Measurements from ENCODE around the gene OR51A7.

DNA sequence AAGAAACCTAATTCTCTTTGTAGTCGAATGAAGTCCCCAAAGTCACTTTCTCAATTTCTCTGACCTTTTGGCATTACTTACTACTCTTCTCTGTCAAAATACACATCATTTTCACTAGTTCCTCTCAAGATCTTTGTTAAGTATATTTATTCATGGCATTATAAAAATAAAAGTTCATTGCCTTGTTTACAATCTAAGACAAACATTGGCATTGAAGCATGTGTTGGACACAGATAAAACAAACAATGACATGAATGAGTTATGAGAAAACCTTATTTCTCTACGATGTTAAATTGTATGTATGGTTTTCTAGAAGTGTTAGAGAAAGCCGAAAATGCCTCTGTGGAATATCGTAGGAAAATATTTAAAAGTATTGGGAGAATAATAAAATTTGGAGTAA is 29.2 kb downstream of the OR51A7 start:
- TF ChIP-seq, protein P1, sequence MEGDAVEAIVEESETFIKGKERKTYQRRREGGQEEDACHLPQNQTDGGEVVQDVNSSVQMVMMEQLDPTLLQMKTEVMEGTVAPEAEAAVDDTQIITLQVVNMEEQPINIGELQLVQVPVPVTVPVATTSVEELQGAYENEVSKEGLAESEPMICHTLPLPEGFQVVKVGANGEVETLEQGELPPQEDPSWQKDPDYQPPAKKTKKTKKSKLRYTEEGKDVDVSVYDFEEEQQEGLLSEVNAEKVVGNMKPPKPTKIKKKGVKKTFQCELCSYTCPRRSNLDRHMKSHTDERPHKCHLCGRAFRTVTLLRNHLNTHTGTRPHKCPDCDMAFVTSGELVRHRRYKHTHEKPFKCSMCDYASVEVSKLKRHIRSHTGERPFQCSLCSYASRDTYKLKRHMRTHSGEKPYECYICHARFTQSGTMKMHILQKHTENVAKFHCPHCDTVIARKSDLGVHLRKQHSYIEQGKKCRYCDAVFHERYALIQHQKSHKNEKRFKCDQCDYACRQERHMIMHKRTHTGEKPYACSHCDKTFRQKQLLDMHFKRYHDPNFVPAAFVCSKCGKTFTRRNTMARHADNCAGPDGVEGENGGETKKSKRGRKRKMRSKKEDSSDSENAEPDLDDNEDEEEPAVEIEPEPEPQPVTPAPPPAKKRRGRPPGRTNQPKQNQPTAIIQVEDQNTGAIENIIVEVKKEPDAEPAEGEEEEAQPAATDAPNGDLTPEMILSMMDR (IDR thresholded peaks at IDR 0.05; ENCODE audit: low read length), result no peak
- no peak for TF ChIP-seq EZH2 (optimal IDR thresholded peaks at IDR 0.05; ENCODE audit: low read depth, low read length)
